Panc1 (cell line): ENCODE measurements around the gene EIF6. TPM values are rescaled to one million over a fixed set of nuclear protein-coding genes. Genes with fewer than 3 reads are reported as not detected.

ENCODE experiments used
- ATAC-seq: fragments of 200-7000 bp; cut with Tn5 transposase; 2 replicates; pipeline ENCODE4 v1.9.1; 2020; ENCODE audit warnings: mild to moderate bottlenecking, moderate library complexity
- BruUV-seq: library from RNA; stranded (reverse); fragments of 400-500 nt; replicated peaks from 2 replicates; lab custom pipeline; 2021; lab: Mats Ljungman, UMichigan
- CTCF ChIA-PET: fragments of 300-600 bp; sonication (Branson Sonifier 250); formaldehyde crosslinking; loops from one replicate; lab custom pipeline; 2022; ENCODE audit warnings: antibody characterized with exemption; lab: Charles Lee
- POLR2A ChIA-PET: fragments of 300-600 bp; sonication (Branson Sonifier 250); formaldehyde crosslinking; loops from one replicate; lab custom pipeline; 2022; ENCODE audit warnings: antibody characterized with exemption; lab: Charles Lee
- DNase-seq: peaks from one replicate; pipeline ENCODE4 v3.0.0-alpha.2; 2010; ENCODE audit warnings: low read depth, low spot score
- H3K27ac ChIP-seq: 2 replicates; pipeline ENCODE4 v1.5.1; 2011; ENCODE audit warnings: mild to moderate bottlenecking, low read length, inconsistent platforms
- H3K27me3 ChIP-seq: fragments of 200-500 bp; sonication (Bioruptor generic); 2 replicates; pipeline ENCODE4 v1.6.0; 2014; ENCODE audit warnings: low read length, inconsistent platforms; ENCODE audit not compliant: control insufficient read depth, insufficient read depth
- H3K36me3 ChIP-seq: fragments of 200-500 bp; sonication (Bioruptor generic); 2 replicates; pipeline ENCODE4 v1.5.1; 2014; ENCODE audit warnings: inconsistent platforms, mild to moderate bottlenecking, low read length, moderate library complexity; ENCODE audit not compliant: control insufficient read depth, insufficient read depth
- H3K4me1 ChIP-seq: 2 replicates; pipeline ENCODE4 v1.5.1; 2011; ENCODE audit warnings: inconsistent platforms, mild to moderate bottlenecking, low read length, moderate library complexity; ENCODE audit not compliant: control insufficient read depth, insufficient read depth
- H3K4me3 ChIP-seq, 2 experiments: 2 replicates each; pipeline ENCODE4 v1.5.1; 2011 to 2012; ENCODE audit warnings: low read depth in 2 of 2, low read length in 2 of 2, mild to moderate bottlenecking in 2 of 2, inconsistent platforms in 1 of 2, moderate library complexity in 1 of 2
- H3K9me3 ChIP-seq: fragments of 200-500 bp; sonication (Bioruptor generic); 2 replicates; pipeline ENCODE4 v1.5.1; 2014; ENCODE audit warnings: low read depth, mild to moderate bottlenecking, inconsistent platforms, low read length, moderate library complexity; ENCODE audit not compliant: control insufficient read depth, insufficient read depth
- POLR2AphosphoS5 ChIP-seq: IDR thresholded peaks from 2 replicates; pipeline ENCODE4 v1.6.1; 2012; ENCODE audit warnings: mild to moderate bottlenecking, low read depth, low read length, moderate library complexity
- SIN3A ChIP-seq: IDR thresholded peaks from 2 replicates; pipeline ENCODE4 v1.6.1; 2012; ENCODE audit warnings: low read depth, mild to moderate bottlenecking, low read length, moderate library complexity, borderline replicate concordance; ENCODE audit not compliant: insufficient read depth
- TCF7L2 ChIP-seq: IDR thresholded peaks from 2 replicates; pipeline ENCODE4 v1.6.1; 2011; ENCODE audit warnings: mild to moderate bottlenecking, low read depth, low read length, inconsistent platforms
- in situ Hi-C: cut with HindIII; loops from 2 replicates; pipeline ENCODE4 v1.10.0; 2016; ENCODE audit warnings: low sequenced_read_pairs, low pct_unique_long_range_greater_than_20kb
- intact Hi-C: fragments of 100-400 bp; cut with micrococcal nuclease; formaldehyde crosslinking; loops from one replicate; pipeline ENCODE4 v1.10.0; 2022; ENCODE audit not compliant: unreplicated experiment
- total RNA-seq: library from RNA; stranded (reverse); gene quantifications from one replicate; pipeline ENCODE4 v1.2.1, GENCODE V29; 2021; ENCODE audit not compliant: unreplicated experiment
- TF ChIP-seq, protein P1 (sequence below), 2 experiments: IDR thresholded peaks; 2 replicates each; pipeline ENCODE4 v1.6.1; 2011 to 2012; ENCODE audit warnings: low read depth in 2 of 2, control low read depth in 1 of 2, low read length in 1 of 2, mild to moderate bottlenecking in 1 of 2, moderate library complexity in 1 of 2; ENCODE audit not compliant: insufficient read depth in 1 of 2
- TF ChIP-seq, protein P2 (sequence below): fragments of 450-650 bp; IDR thresholded peaks from 2 replicates; pipeline ENCODE4 v1.5.1; 2017; ENCODE audit warnings: mild to moderate bottlenecking

Gene EIF6
- total RNA-seq, 1 experiment from 2014 or later, result 258 TPM

DNA sequence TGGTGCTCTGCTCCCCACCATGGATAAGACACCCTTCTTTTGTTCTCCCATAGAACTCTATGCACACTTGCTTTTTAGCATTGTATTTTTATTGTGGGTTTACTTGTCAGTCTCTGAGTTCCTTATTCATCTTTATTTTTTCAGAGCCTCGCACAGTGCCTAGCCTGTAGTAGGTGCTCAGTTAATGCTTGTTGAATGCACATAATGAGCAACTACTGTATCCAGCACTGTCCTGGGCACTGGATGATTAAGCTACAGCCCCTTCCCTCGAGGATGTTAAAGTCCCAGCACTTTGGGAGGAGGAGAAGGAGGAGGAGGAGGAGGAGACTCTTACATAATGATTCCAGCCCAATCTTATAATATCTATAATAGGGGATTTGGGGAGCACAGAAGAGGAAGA, 41.3 kb downstream of the EIF6 start:
- ChIA-PET POLR2A (no interaction called here), CTCF (no interaction called here)
- TF ChIP-seq SIN3A (no peak), TCF7L2 (no peak), POLR2AphosphoS5 (no peak)
- TF ChIP-seq, protein P1, sequence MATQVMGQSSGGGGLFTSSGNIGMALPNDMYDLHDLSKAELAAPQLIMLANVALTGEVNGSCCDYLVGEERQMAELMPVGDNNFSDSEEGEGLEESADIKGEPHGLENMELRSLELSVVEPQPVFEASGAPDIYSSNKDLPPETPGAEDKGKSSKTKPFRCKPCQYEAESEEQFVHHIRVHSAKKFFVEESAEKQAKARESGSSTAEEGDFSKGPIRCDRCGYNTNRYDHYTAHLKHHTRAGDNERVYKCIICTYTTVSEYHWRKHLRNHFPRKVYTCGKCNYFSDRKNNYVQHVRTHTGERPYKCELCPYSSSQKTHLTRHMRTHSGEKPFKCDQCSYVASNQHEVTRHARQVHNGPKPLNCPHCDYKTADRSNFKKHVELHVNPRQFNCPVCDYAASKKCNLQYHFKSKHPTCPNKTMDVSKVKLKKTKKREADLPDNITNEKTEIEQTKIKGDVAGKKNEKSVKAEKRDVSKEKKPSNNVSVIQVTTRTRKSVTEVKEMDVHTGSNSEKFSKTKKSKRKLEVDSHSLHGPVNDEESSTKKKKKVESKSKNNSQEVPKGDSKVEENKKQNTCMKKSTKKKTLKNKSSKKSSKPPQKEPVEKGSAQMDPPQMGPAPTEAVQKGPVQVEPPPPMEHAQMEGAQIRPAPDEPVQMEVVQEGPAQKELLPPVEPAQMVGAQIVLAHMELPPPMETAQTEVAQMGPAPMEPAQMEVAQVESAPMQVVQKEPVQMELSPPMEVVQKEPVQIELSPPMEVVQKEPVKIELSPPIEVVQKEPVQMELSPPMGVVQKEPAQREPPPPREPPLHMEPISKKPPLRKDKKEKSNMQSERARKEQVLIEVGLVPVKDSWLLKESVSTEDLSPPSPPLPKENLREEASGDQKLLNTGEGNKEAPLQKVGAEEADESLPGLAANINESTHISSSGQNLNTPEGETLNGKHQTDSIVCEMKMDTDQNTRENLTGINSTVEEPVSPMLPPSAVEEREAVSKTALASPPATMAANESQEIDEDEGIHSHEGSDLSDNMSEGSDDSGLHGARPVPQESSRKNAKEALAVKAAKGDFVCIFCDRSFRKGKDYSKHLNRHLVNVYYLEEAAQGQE (IDR thresholded peaks at IDR 0.05; ENCODE audit: insufficient read depth in 1 of 2, low read depth in 2 of 2, low read length in 1 of 2), result no peak
- TF ChIP-seq, protein P2, sequence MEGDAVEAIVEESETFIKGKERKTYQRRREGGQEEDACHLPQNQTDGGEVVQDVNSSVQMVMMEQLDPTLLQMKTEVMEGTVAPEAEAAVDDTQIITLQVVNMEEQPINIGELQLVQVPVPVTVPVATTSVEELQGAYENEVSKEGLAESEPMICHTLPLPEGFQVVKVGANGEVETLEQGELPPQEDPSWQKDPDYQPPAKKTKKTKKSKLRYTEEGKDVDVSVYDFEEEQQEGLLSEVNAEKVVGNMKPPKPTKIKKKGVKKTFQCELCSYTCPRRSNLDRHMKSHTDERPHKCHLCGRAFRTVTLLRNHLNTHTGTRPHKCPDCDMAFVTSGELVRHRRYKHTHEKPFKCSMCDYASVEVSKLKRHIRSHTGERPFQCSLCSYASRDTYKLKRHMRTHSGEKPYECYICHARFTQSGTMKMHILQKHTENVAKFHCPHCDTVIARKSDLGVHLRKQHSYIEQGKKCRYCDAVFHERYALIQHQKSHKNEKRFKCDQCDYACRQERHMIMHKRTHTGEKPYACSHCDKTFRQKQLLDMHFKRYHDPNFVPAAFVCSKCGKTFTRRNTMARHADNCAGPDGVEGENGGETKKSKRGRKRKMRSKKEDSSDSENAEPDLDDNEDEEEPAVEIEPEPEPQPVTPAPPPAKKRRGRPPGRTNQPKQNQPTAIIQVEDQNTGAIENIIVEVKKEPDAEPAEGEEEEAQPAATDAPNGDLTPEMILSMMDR, result no peak
- no peak for ATAC-seq
- Histone ChIP-seq H3K27me3 (no peaks in the 10 kb centered on the region), H3K27ac (no peak overlapping the region), H3K9me3 (no peaks in the 10 kb centered on the region), H3K36me3 (no peaks in the 10 kb centered on the region), H3K4me3 (no peak overlapping the region), H3K4me1 (no peaks in the 10 kb centered on the region)
- no peak for DNase-seq
- in situ Hi-C loops, result no loop called here
- intact Hi-C loops, result no loop called here
- no TSS peak for BruUV-seq

DNA sequence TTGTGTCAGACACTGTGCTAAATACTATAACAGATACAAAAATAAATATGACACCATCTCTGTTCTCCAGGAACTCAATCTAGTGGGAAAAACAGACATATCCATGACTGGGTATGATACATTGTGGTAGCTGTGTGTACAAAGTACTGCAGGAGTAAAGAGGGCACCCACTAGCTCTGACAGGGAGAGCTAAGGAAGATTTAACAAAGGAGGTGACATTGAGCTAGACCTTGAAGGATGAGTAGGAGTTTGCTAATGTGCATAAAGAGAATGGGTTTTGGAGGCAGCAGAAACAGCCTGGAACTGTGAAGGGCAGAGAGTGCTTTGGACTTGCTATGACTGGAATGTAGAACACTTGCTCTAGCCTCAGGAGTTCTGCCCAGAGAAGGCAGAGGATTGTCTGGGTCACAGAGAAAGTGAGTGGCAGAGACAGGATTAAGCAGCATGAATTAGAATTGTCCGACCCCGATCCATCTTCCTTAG, 43.7 kb downstream of the EIF6 start:
- H3K27ac ChIP-seq, result no peak overlapping the region

More for the DNA sequence above, 43.7 kb downstream of the EIF6 start:
- ChIA-PET CTCF (no interaction called here), POLR2A (no interaction called here)
- Histone ChIP-seq H3K4me3 (no peak overlapping the region), H3K4me1 (no peaks in the 10 kb centered on the region), H3K9me3 (no peaks in the 10 kb centered on the region), H3K27me3 (no peaks in the 10 kb centered on the region), H3K36me3 (no peaks in the 10 kb centered on the region)
- intact Hi-C loops, result no loop called here
- ATAC-seq (no peak), DNase-seq (no peak)
- no TSS peak for BruUV-seq
- TF ChIP-seq SIN3A (no peak), POLR2AphosphoS5 (no peak), TCF7L2 (no peak)
- TF ChIP-seq, protein P2, result no peak
- TF ChIP-seq, protein P1 (IDR thresholded peaks at IDR 0.05; ENCODE audit: insufficient read depth in 1 of 2, low read depth in 2 of 2, low read length in 1 of 2), result no peak
- in situ Hi-C loops, result no loop called here
